22Rv1 (cell line): ENCODE results near the gene ASAH2.

Experiments
- H3K27ac ChIP-seq: fragments of 450-650 bp; 2 replicates; pipeline ENCODE4 v1.5.1; 2017
- CTCF ChIP-seq: fragments of 450-650 bp; IDR thresholded peaks from 2 replicates; pipeline ENCODE4 v1.5.1; 2017; ENCODE audit warnings: mild to moderate bottlenecking
- ZFX ChIP-seq: fragments of 450-650 bp; IDR thresholded peaks from 2 replicates; pipeline ENCODE4 v1.6.1; 2017; ENCODE audit warnings: antibody characterized with exemption, borderline replicate concordance

The ASAH2 gene

GRCh38 chr10:50289196-50289595 is 37.9 kb upstream of the ASAH2 start:
- no peak overlapping the region for H3K27ac ChIP-seq
- TF ChIP-seq ZFX = no peak
- TF ChIP-seq CTCF = no peak

- TF ChIP-seq ZFX = no peak
- TF ChIP-seq CTCF = no peak
- H3K27ac ChIP-seq = no peak overlapping the region
Observed at GRCh38 chr10:50286996-50287803, 35.9 kb upstream of the ASAH2 start.

DNA sequence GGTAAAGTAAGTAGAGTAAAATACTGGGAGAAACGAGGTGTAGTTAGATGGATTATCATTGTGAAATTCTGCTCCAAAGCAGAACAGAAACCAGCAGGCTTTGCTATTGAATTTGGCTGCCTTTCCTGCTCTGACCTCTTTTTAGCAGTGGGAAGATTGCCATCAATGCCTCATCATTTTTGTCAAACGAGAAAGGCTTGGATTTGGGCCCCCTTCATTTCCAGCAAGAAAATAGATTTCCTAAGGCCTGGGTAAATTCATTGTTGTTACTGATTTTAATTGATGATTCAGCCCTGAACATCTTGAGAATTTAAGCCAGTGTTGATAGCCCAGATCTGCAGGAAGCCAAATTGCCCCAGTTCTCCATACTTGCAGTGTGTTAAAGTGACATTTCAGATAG is 35.2 kb upstream of the ASAH2 start:
- H3K27ac ChIP-seq = no peak overlapping the region
- TF ChIP-seq ZFX = no peak
- TF ChIP-seq CTCF = no peak

- no peak overlapping the region for H3K27ac ChIP-seq
- TF ChIP-seq ZFX (no peak), CTCF (no peak)
Observed at GRCh38 chr10:50281967-50282522, 30.7 kb upstream of the ASAH2 start.

- no peak for TF ChIP-seq ZFX
- TF ChIP-seq CTCF = no peak
- H3K27ac ChIP-seq = no peak overlapping the region
Observed at GRCh38 chr10:50281210-50281966, 30.1 kb upstream of the ASAH2 start.

GRCh38 chr10:50280049-50280841 is 28.9 kb upstream of the ASAH2 start:
- H3K27ac ChIP-seq = no peak overlapping the region
- TF ChIP-seq CTCF (no peak), ZFX (no peak)
